Measurements from ENCODE around the gene GLYATL3.

GLYATL3 gene

GRCh38 chr6:49524541-49524940 is 24.8 kb downstream of the GLYATL3 start:
- Histone ChIP-seq H3K27ac (replicated peaks; ENCODE audit: low read length) (no peak overlapping the region), H3K23ac (ENCODE audit: low read depth, low read length, poor library complexity) (no peak overlapping the region), H2BK5ac (ENCODE audit: low read length) (no peak overlapping the region), H3K18ac (ENCODE audit: low read length) (no peak overlapping the region), H2BK12ac (ENCODE audit: low read length) (no peak overlapping the region), H3K4me1 (ENCODE audit: control insufficient read depth in 2 of 2, insufficient read depth in 1 of 2, low read depth in 1 of 2, low read length in 2 of 2) (no peaks in the 10 kb centered on the region), H2AK5ac (ENCODE audit: low read depth, low read length) (no peak overlapping the region), H2BK15ac (ENCODE audit: low read length) (no peak overlapping the region), H3K9me3 (replicated peaks in 1 of 2; ENCODE audit: control insufficient read depth in 2 of 2, insufficient read depth in 1 of 2, low read depth in 1 of 2, low read length in 2 of 2) (no peaks in the 10 kb centered on the region), H3K14ac (ENCODE audit: low read length) (no peak overlapping the region), H2BK120ac (ENCODE audit: low read depth, low read length) (no peak overlapping the region), H4K8ac (ENCODE audit: low read depth, low read length) (no peak overlapping the region), H3K79me1 (ENCODE audit: low read depth, low read length) (no peaks in the 10 kb centered on the region), H3K9ac (ENCODE audit: low read depth, low read length, poor library complexity) (no peak overlapping the region), H3K36me3 (replicated peaks in 1 of 2; ENCODE audit: control insufficient read depth in 2 of 2, insufficient read depth in 2 of 2, low read length in 2 of 2) (no peaks in the 10 kb centered on the region), H2AFZ (ENCODE audit: low read length) (no peak overlapping the region), H3K4me2 (ENCODE audit: insufficient read depth, low read length, poor library complexity, severe bottlenecking) (no peak overlapping the region), H3K27me3 (ENCODE audit: control insufficient read depth in 3 of 3, insufficient read depth in 3 of 3, low read depth in 1 of 3, low read length in 3 of 3) (no peaks in the 10 kb centered on the region), H4K91ac (ENCODE audit: low read depth, low read length, poor library complexity) (no peak overlapping the region), H3K4ac (ENCODE audit: low read length) (no peak overlapping the region), H3K4me3 (ENCODE audit: low read length in 2 of 2) (no peak overlapping the region)
- no CpG with 5 or more reads among the region's 7 CpGs for WGBS, 2 donors (ENCODE audit: extremely low coverage in 2 of 2, insufficient read length in 2 of 2, insufficient replicate concordance in 1 of 2)
- DNase-seq (ENCODE audit: low spot score) = no peak

- DNase-seq (ENCODE audit: low spot score) = no peak
- H3K14ac ChIP-seq (ENCODE audit: low read length) = no peak overlapping the region
- no peak overlapping the region for H2BK120ac ChIP-seq (ENCODE audit: low read depth, low read length)
- H3K4me3 ChIP-seq (ENCODE audit: low read length in 2 of 2) = no peak overlapping the region
- H2BK15ac ChIP-seq (ENCODE audit: low read length) = no peak overlapping the region
- H2BK5ac ChIP-seq (ENCODE audit: low read length) = no peak overlapping the region
- H3K27me3 ChIP-seq (ENCODE audit: control insufficient read depth in 3 of 3, insufficient read depth in 3 of 3, low read depth in 1 of 3, low read length in 3 of 3) = no peaks in the 10 kb centered on the region
- H3K4me1 ChIP-seq (ENCODE audit: control insufficient read depth in 2 of 2, insufficient read depth in 1 of 2, low read depth in 1 of 2, low read length in 2 of 2) = no peaks in the 10 kb centered on the region
- WGBS, 2 donors (ENCODE audit: extremely low coverage in 2 of 2, insufficient read length in 2 of 2, insufficient replicate concordance in 1 of 2) = no CpG with 5 or more reads among the region's 12 CpGs
- no peak overlapping the region for H3K4me2 ChIP-seq (ENCODE audit: insufficient read depth, low read length, poor library complexity, severe bottlenecking)
- H3K9me3 ChIP-seq (replicated peaks in 1 of 2; ENCODE audit: control insufficient read depth in 2 of 2, insufficient read depth in 1 of 2, low read depth in 1 of 2, low read length in 2 of 2) = no peaks in the 10 kb centered on the region
- no peak overlapping the region for H3K27ac ChIP-seq (replicated peaks; ENCODE audit: low read length)
- H3K79me1 ChIP-seq (ENCODE audit: low read depth, low read length) = no peaks in the 10 kb centered on the region
- no peak overlapping the region for H4K8ac ChIP-seq (ENCODE audit: low read depth, low read length)
- no peak overlapping the region for H4K91ac ChIP-seq (ENCODE audit: low read depth, low read length, poor library complexity)
- H2BK12ac ChIP-seq (ENCODE audit: low read length) = no peak overlapping the region
- no peak overlapping the region for H3K23ac ChIP-seq (ENCODE audit: low read depth, low read length, poor library complexity)
- no peak overlapping the region for H2AK5ac ChIP-seq (ENCODE audit: low read depth, low read length)
- H3K36me3 ChIP-seq (replicated peaks in 1 of 2; ENCODE audit: control insufficient read depth in 2 of 2, insufficient read depth in 2 of 2, low read length in 2 of 2) = no peaks in the 10 kb centered on the region
- no peak overlapping the region for H3K4ac ChIP-seq (ENCODE audit: low read length)
- no peak overlapping the region for H2AFZ ChIP-seq (ENCODE audit: low read length)
- no peak overlapping the region for H3K9ac ChIP-seq (ENCODE audit: low read depth, low read length, poor library complexity)
- H3K18ac ChIP-seq (ENCODE audit: low read length) = no peak overlapping the region
These were observed 26.9 kb downstream of the GLYATL3 start for GRCh38 chr6:49526598-49526997.

GRCh38 chr6:49527320-49527719 is 27.6 kb downstream of the GLYATL3 start:
- Histone ChIP-seq H2BK15ac (ENCODE audit: low read length) (no peak overlapping the region), H2BK120ac (ENCODE audit: low read depth, low read length) (no peak overlapping the region), H3K79me1 (ENCODE audit: low read depth, low read length) (no peaks in the 10 kb centered on the region), H2AK5ac (ENCODE audit: low read depth, low read length) (no peak overlapping the region), H3K27ac (replicated peaks; ENCODE audit: low read length) (no peak overlapping the region), H4K91ac (ENCODE audit: low read depth, low read length, poor library complexity) (no peak overlapping the region), H4K8ac (ENCODE audit: low read depth, low read length) (no peak overlapping the region), H2BK5ac (ENCODE audit: low read length) (no peak overlapping the region), H3K9me3 (replicated peaks in 1 of 2; ENCODE audit: control insufficient read depth in 2 of 2, insufficient read depth in 1 of 2, low read depth in 1 of 2, low read length in 2 of 2) (no peaks in the 10 kb centered on the region), H3K36me3 (replicated peaks in 1 of 2; ENCODE audit: control insufficient read depth in 2 of 2, insufficient read depth in 2 of 2, low read length in 2 of 2) (no peaks in the 10 kb centered on the region), H3K4me1 (ENCODE audit: control insufficient read depth in 2 of 2, insufficient read depth in 1 of 2, low read depth in 1 of 2, low read length in 2 of 2) (no peaks in the 10 kb centered on the region), H3K14ac (ENCODE audit: low read length) (no peak overlapping the region), H3K4ac (ENCODE audit: low read length) (no peak overlapping the region), H3K18ac (ENCODE audit: low read length) (no peak overlapping the region), H3K27me3 (ENCODE audit: control insufficient read depth in 3 of 3, insufficient read depth in 3 of 3, low read depth in 1 of 3, low read length in 3 of 3) (no peaks in the 10 kb centered on the region), H3K4me3 (ENCODE audit: low read length in 2 of 2) (no peak overlapping the region), H2AFZ (ENCODE audit: low read length) (no peak overlapping the region), H3K4me2 (ENCODE audit: insufficient read depth, low read length, poor library complexity, severe bottlenecking) (no peak overlapping the region), H2BK12ac (ENCODE audit: low read length) (no peak overlapping the region), H3K9ac (ENCODE audit: low read depth, low read length, poor library complexity) (no peak overlapping the region), H3K23ac (ENCODE audit: low read depth, low read length, poor library complexity) (no peak overlapping the region)
- whole genome bisulfite sequencing, 2 donors (ENCODE audit: extremely low coverage in 2 of 2, insufficient read length in 2 of 2, insufficient replicate concordance in 1 of 2) = no CpG with 5 or more reads among the region's 1 CpG
- DNase-seq (ENCODE audit: low spot score) = no peak

GRCh38 chr6:49528571-49528970 is 28.8 kb downstream of the GLYATL3 start:
- Histone ChIP-seq H3K23ac (ENCODE audit: low read depth, low read length, poor library complexity) (no peak overlapping the region), H3K79me1 (ENCODE audit: low read depth, low read length) (no peaks in the 10 kb centered on the region), H3K18ac (ENCODE audit: low read length) (no peak overlapping the region), H3K9ac (ENCODE audit: low read depth, low read length, poor library complexity) (no peak overlapping the region), H2BK15ac (ENCODE audit: low read length) (no peak overlapping the region), H3K14ac (ENCODE audit: low read length) (no peak overlapping the region), H3K4me1 (ENCODE audit: control insufficient read depth in 2 of 2, insufficient read depth in 1 of 2, low read depth in 1 of 2, low read length in 2 of 2) (no peaks in the 10 kb centered on the region), H3K27ac (replicated peaks; ENCODE audit: low read length) (no peak overlapping the region), H2BK5ac (ENCODE audit: low read length) (no peak overlapping the region), H3K4ac (ENCODE audit: low read length) (no peak overlapping the region), H3K4me2 (ENCODE audit: insufficient read depth, low read length, poor library complexity, severe bottlenecking) (no peak overlapping the region), H2BK120ac (ENCODE audit: low read depth, low read length) (no peak overlapping the region), H3K9me3 (replicated peaks in 1 of 2; ENCODE audit: control insufficient read depth in 2 of 2, insufficient read depth in 1 of 2, low read depth in 1 of 2, low read length in 2 of 2) (no peaks in the 10 kb centered on the region), H4K8ac (ENCODE audit: low read depth, low read length) (no peak overlapping the region), H2AFZ (ENCODE audit: low read length) (no peak overlapping the region), H2BK12ac (ENCODE audit: low read length) (no peak overlapping the region), H2AK5ac (ENCODE audit: low read depth, low read length) (no peak overlapping the region), H3K36me3 (replicated peaks in 1 of 2; ENCODE audit: control insufficient read depth in 2 of 2, insufficient read depth in 2 of 2, low read length in 2 of 2) (no peaks in the 10 kb centered on the region), H3K4me3 (ENCODE audit: low read length in 2 of 2) (no peak overlapping the region), H3K27me3 (ENCODE audit: control insufficient read depth in 3 of 3, insufficient read depth in 3 of 3, low read depth in 1 of 3, low read length in 3 of 3) (no peaks in the 10 kb centered on the region), H4K91ac (ENCODE audit: low read depth, low read length, poor library complexity) (no peak overlapping the region)
- no CpG with 5 or more reads among the region's 3 CpGs for WGBS, 2 donors (ENCODE audit: extremely low coverage in 2 of 2, insufficient read length in 2 of 2, insufficient replicate concordance in 1 of 2)
- DNase-seq (ENCODE audit: low spot score) = no peak

Measured in neuronal stem cell (in vitro differentiated cells).